Spleen (tissue), 7 donors: ENCODE data around the gene NPIPB4.
"Not testable (repeated sequence)": the region's sequence is repeated elsewhere in the genome, so short reads cannot be mapped to it uniquely, and the experiment has no call there.

Experiments
- CTCF ChIP-seq, 11 experiments: fragments of 200-600 bp in 7 of 11; fragments of 450-650 bp in 4 of 11; sonication (generic) in 4 of 11; IDR thresholded peaks in 8 of 11; conservative IDR thresholded peaks in 3 of 11; 1 replicate in 7 of 11; 2 replicates in 4 of 11; pipeline versions ENCODE4 v1.4.0 to v1.8.0; 2016 to 2021; ENCODE audit warnings: antibody characterized with exemption in 11 of 11, inconsistent platforms in 4 of 11, mild to moderate bottlenecking in 1 of 11
- POLR2A ChIP-seq, 3 donors: fragments of 450-650 bp; IDR thresholded peaks; one replicate each; pipeline ENCODE4 v1.5.1; 2017; ENCODE audit warnings: antibody characterized with exemption in 3 of 3, mild to moderate bottlenecking in 1 of 3
- POLR2AphosphoS5 ChIP-seq, 3 donors: sonication (generic); formaldehyde crosslinking; IDR thresholded peaks; one replicate each; pipeline ENCODE4 v1.5.1; 2017; ENCODE audit warnings: antibody characterized with exemption in 3 of 3
- donor health status: DM: no; HTN: no; CAD: no; lungs with moderate emphysema.
- donor health status: DM: no; HTN: no; CAD: no.
- donor health status: DM: no; HTN: no; CAD: no.

- not testable (repeated sequence) for TF ChIP-seq POLR2AphosphoS5 (IDR thresholded peaks at IDR 0.05); CTCF (IDR thresholded peaks at IDR 0.05 in 8 of 11, conservative IDR thresholded peaks at IDR 0.05 in 3 of 11); POLR2A (IDR thresholded peaks at IDR 0.05)
These were observed 36.6 kb downstream of the NPIPB4 start for GRCh38 chr16:21820908-21821465.
